HCEC 1CT (cell line): ENCODE measurements around the gene SRRM3.
"Not testable (repeated sequence)": the region's sequence is repeated elsewhere in the genome, so short reads cannot be mapped to it uniquely, and the experiment has no call there.

Experiments used
- DNase-seq: peaks from one replicate; pipeline ENCODE4 v3.0.0-alpha.2; 2017

Gene SRRM3

DNA sequence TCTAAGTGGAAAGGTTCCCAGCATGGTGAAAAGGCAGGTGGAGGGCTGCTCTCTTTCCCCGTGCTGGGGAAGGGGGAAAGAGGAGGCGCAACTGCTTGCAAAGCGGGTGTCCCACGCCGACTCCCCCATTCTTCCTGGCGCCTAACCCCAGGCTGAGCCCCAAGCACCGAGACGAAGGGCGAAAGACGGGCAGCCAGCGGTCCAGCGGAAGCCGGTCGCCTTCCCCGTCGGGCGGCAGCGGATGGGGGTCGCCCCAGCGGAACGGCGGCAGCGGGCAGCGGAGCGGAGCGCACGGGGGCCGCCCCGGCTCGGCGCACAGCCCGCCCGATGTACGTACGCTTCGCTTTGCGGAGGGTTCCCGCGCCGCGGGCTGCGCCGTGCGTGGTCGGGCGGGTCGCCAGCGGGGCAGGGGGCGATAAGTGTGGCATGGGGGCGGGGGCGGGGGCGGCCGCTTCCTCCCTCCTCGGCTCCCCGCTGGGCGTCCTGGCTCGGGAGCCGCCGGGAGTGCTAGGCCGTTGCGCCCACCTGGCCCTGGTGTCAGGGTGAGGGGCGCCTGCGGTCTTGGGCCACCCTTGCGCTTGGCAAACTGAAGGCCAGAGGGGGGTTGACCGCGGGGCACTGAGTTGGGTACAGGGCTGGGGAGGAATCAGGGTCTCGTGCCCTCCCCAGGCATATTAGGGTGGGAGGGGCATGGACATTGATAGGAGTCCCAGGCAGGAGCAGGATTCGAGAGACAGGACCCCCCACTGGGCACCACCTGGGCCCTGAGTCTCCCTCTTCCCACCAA, 65.6 kb downstream of the SRRM3 start:
- DNase-seq, result no peak

DNA sequence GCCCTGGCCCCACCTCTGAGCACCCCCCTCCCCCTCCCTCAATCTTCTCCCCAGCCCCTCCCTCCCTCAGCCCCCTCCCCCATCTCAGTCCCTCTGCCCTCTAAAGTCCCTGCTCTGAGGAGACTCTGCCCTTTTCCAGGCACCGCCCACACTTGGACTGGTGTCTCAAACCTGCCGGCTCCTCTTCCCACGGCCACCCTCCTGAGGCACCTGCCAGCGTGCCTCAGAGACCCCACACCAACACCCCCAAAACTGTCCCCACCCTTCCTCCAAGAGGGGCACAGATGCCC, 66.1 kb downstream of the SRRM3 start:
- no peak for DNase-seq

DNA sequence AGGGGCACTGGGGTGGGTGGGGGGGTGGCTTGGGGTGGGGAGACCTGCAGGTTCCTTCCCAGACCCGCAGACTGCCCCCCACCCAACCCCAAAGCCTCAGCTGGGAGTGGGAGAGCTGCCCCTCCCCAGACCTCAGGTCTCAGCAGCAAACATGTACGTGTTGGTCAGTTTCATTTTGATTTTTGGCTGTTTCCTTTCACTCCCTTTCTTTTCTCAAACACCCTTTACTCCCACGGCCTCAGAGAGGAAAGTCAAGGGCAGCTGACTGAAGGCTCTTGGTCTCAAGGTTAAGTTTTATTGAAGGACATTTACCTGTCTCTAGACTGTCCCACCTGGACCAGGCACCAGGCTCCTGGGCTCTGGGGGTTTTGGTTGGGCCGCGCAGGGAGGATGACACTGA, 66.7 kb downstream of the SRRM3 start:
- DNase-seq, result no peak

DNA sequence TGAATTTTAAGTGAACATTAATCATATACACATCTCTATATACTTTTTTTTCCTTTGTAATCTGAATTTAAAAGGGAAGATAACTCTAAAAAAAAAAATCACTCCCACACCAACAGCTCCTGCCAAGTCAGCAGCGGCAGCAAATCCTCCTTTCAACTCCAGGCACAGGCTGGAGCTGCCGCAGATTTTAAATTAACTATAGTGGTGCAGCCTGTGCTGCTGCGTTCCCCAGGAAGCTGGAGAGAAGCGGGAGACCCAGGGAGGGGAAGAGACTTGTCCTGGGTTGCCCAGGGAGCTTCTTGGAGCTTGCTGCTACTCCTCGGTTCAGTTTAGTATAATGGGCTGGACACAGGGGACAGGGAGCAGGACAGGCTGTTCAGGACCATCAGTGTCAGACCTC, 68.2 kb downstream of the SRRM3 start:
- no peak for DNase-seq

DNA sequence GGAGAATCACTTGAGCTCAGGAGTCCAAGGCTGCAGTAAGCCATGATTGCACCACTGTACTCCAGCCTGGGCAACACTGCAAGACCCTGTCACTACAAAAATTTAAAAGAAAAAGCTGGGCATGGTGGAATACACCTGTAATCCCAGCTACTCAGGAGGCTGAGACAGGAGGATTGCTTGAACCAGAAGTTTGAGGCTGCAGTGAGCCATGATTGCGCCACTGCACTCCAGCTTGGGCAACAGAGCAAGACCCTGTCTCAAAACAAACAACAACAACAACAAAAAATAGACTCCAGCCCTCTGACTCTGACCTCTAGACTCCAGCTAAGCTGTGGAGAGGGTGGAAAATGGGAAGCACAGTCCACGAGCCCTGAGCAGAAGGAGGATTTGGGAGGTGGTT, 69.7 kb downstream of the SRRM3 start:
- DNase-seq, result not testable (repeated sequence)

DNA sequence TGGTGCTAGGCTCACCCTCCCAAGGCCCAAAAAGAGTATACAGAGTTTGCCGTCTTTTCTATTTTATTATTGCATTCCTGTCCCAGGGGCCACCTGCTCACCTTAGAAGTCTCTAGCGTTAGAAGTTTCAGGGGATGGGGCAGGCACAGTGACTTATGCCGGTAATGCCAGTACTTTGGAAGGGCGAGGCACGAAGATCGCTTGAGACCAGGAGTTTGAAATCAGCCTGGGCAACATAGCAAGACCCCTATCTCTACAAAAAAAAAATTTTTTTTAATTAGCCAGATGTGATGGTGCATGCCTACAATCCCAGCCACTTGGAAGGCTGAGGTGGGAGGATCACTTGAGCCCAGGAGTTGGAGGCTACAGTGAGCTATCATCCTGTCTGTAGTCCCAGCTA, 70.4 kb downstream of the SRRM3 start:
- no peak for DNase-seq

DNA sequence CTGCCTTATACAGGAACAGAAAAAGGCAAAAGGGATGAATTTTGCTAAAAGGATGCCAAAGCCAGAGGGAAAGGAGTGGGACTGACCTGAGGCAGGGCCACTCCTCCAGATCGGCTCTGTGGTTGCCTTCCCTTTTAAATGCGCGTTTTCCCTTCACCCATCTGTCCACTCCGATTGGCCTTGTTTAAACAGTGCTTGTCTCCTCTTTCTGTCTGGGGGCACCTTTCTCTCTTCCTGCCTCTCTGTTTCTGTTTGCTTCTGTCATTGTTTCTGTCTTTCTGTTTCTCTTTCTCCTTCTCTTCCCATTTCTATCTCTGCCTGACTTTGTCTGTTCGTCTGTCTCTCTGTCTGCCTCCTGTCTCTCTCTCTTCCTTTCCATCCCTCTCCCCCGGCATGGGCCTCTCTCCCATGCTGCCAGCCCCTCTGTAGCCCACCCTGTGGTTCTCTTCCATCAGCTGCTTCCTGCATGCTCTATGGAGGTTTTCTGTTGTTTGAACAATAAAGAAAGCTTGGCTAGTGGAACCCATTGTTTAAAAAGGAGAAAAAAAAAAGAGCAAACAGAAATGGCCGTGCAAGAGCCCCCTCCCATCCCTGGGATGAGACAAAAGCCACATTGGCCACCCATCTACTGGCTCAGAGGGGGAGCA, 71.3 kb downstream of the SRRM3 start:
- no peak for DNase-seq

DNA sequence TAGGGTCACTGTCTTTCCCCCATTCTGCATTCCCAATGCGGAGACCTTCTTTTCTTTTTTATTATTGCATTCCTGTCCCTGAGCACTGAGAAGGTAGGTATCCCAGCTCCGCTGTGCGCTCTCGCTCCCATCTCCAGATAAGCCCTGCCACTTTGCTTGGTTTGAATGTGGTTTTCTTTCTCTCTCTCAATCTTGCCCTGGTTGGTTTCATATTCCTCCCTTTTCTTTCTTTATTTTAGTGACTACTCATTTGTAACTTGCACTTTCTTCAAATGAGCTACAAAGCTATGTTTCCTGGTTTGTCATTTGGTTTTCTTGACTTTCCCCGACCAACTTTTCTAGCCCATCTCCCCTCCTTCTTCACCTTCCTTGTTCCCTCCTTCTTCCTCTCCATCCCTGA, 71.8 kb downstream of the SRRM3 start:
- no peak for DNase-seq

DNA sequence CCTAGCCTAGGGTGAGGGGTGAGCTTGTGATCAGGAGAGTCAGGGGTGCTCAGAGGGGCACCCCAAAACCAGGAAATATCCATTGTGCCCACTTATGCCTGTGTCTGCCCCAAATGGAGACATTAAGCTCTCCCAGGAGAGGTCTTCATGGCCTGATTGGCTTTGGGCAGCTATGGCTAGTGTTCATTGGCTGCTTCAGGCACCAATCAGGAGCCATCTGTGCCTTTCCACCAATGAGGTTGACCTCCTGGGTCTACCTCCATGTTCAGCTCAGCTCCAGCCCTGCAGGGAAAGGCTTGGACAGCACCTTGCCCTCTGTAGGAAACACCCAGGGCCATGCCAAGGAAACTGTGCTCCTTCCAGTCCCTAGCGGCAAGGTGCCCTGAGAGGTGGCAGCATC, 76.8 kb downstream of the SRRM3 start:
- peak; percentile 25 for DNase-seq

DNA sequence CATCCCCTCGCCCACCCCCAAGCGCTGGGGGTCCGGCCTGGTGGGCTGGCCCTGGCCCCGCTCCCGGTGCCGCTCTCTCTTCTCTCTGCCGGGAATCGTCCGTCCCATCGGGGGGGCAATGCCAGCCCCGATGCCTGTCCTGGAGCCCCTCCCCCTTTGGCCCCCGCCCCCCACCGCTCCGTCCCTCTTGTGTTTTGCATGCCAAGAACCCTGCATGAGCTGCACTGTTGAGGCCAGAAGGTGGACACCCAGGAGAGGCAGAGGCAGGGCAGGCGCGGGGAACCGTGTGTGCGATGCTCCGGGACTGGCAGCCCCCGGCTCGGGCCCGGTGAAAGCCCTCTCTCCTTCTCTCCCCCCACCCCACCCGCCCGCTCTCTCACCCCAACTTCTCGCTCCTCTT, 78.7 kb downstream of the SRRM3 start:
- no peak for DNase-seq

DNA sequence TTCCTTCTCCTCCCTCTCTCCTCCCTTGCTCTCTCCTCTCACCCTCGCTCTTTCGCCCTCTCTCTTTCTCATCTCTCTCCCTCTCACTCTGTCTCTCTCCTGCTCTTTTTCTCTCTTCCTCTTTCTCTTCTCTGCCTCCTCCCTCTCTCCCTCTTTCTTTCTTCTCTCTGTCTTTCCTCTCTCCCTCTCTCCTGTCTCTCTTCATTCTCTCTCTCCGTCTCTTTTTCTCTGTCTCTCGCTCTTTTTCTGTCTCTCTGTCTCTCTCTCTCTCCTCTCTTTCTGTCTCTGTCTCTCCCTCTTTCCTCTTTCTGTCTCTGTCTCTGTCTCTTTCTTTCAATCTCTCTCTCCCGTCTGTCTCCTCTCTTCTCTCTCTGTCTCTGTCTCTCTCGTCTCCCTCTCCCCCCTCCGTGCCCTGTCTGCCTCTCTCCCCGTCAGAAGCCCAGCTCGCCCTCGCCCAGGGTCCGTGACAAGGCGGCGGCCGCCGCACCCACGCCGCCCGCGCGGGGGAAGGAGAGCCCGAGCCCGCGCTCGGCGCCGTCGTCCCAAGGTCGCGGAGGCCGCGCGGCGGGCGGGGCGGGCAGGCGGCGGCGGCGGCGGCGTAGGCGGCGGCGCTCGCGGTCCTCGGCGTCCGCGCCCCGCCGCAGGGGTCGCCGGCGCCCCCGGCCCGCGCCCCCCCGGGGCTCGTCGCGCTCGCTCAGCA, 79.5 kb downstream of the SRRM3 start:
- DNase-seq, result no peak

DNA sequence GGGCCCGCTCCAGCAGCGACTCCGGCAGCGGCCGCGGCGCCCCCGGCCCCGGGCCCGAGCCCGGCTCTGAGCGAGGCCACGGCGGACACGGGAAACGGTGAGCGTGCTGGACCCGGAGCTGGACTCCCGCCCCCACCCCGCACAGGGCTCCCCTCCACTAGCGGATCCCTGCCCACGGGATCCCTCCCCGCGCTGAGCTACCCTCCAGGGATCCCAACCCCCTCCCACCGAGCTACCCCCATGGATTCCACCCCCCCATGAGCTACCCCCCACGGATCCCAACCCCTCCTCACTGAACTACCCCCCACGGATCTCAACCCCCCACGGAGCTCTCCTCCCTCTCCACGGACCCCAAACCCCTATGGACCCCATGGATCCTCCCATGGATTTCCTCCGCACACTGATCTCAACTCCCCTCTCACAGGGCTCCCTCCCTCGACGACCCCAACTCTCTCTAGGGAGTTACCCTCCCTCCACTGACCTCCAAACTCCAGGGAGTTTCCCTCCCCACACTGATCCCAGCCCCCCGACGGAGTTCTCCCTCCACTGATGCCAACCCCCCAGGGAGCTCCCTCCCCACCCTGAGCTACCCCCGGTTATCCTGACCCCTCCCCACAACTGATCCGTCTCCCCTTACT, 80.1 kb downstream of the SRRM3 start:
- no peak for DNase-seq

DNA sequence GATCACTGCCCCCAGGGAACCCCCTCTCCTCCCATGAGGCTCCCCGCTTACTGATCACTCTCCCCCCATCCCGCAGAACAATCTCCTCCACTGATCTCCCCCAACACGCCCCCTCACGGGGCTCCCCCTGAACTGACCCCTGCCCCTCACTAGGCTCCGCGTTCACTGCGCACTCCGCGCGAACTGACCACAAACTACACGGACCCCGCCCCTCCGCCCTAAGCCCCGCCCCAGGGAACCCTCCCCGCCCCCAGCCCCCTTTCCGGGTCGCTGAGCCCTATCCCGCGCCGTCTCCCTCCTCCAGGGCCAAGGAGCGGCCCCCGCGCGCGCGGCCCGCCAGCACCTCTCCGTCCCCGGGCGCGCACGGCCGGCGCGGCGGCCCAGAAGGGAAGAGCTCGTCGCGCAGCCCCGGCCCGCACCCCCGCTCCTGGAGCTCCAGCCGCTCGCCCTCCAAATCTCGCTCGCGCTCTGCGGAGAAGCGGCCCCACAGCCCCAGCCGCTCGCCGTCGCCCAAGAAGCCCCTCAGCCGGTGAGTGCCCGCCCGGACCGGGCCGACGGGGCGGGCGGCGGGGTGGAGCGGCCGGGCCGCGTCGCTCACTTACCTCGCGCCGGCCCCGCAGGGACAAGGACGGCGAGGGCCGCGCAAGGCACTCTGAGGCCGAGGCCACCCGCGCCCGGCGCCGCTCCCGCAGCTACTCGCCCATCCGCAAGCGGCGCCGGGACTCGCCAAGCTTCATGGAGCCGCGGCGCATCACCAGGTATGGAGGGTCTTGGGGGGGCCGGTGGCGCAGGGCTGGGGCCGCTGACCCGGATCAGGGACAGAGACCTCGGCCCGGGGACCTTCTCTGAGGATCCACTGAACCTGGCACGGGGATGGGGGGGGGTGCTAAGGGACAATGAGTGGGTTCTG, 80.9 kb downstream of the SRRM3 start:
- no peak for DNase-seq

DNA sequence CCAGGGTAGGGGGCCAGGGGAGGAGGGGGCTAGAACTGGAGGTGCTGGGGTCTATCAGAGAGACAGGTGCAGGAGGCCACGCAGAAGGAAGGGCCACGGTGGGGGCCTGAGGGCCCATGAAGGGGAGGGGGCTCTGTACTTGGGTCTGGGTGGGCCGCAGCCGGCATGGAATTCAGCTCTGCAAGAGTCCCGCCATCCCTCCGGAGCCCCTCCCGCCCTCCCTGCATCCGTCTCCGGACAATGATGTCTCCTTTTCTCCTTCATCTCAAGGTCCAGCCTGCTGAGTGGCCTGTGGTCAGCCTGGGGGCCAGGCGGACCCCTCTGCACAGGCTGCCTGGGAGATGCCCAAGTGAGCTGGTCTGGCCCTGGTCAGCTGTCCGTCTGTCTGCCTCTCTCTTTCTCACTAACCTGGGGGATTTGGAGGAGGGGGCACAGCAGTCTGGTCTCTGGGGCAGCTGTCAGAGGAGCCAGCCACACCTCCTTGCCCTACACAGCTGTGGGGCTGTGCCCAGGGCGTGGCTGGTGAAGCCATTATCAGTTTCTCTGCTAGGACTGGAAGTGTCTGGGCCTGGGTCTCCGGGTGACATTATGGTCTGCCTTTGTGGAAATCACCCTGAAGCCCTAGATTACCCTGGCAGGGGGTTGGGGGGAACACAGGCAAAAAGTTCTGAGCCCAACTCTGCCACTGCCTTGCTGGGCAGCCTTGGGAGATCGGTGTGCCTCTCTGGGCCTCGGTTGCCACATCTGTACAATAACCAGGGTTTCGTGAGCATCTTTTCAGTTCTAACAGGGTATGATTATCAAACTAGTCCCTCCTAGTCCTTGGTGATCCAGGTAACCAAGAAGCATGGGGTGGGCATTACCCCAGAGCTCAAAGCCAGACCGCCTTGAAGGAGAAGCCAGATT, 81.8 kb downstream of the SRRM3 start:
- no peak for DNase-seq

DNA sequence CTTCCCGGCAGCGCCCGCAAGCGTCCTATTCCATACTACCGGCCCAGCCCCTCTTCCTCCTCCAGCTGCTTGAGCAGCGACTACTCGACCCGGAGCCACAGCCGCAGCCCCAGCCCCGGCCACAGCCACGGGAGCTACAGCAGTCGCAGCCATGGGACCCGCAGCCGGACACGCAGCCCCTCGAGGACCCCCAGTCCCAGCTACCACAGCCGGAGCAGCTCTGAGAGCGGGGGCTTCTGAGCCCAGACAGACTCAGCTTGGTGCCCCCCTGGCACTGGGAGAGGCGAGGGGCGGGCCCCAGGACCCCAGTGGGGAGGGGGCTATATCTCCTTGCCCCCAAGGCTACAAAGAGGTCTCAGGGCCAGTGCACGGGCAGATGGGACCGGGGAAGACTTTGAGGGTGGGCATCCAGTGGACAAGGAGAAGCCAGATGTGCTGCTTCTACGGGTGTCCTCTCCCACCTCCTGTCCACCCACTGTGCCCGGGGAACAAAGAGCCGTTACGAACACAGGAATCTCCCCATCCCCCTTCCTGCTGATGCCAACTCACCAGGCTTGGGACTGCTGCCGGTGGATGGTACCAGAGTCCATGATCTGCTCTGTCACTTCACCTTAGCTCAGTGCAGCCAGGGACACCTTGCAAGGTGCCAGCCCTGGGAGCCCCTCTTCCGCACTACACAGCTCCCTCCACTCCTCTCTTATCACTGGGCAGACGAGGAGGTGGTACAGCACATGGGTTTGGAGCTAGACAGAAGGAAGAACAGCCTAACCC, 84.1 kb downstream of the SRRM3 start:
- no peak for DNase-seq

DNA sequence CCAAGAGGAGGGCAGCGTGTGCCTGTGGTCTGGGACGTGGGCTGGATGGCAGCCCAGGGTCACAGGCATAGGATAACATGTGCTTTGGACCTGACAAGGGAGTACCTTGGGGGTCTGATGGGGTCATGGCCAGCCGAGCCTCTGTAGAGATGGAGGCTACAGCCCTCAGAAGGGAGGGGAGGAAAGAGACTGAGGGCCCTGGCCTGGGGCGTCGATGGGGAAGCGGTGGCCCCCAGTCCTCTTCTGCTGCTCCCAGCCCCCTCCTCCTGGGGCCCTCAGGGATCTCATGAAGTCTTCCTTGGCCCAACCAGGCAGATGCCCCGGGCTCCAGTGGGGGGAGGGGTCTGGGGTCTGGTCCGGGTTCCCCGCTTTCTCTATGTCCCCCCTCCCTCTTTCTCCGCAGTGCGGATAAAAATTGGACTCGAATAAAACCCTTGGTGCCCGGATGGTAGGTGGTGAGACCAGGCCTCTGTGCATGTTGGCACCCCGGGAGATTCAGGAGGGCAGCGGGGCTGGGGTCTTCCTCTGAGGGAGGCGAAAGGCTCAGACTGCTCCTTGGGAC, 85.2 kb downstream of the SRRM3 start:
- no peak for DNase-seq

DNA sequence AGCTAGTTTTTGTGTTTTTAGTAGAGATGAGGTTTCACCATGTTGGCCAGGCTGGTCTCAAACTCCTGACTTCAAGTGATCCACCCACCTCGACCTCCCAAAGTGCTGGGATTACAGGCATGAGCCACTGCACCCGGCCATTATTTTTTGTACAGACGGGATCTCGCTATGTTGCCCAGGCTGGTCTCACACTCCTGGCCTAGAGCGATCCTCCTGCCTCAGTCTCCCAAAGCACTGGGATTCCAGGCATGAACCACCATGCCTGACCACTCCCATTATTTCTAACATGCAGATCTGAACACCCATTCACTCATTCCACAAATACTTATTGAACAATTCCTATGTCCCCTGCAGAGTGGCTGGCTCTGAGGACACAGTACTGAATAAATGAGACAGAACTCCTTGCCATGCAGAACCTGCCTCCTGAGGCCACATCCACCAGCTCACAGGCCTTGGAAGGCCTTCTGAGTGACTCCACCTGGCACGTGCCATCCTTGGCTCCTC, 89.2 kb downstream of the SRRM3 start:
- DNase-seq, result not testable (repeated sequence)

DNA sequence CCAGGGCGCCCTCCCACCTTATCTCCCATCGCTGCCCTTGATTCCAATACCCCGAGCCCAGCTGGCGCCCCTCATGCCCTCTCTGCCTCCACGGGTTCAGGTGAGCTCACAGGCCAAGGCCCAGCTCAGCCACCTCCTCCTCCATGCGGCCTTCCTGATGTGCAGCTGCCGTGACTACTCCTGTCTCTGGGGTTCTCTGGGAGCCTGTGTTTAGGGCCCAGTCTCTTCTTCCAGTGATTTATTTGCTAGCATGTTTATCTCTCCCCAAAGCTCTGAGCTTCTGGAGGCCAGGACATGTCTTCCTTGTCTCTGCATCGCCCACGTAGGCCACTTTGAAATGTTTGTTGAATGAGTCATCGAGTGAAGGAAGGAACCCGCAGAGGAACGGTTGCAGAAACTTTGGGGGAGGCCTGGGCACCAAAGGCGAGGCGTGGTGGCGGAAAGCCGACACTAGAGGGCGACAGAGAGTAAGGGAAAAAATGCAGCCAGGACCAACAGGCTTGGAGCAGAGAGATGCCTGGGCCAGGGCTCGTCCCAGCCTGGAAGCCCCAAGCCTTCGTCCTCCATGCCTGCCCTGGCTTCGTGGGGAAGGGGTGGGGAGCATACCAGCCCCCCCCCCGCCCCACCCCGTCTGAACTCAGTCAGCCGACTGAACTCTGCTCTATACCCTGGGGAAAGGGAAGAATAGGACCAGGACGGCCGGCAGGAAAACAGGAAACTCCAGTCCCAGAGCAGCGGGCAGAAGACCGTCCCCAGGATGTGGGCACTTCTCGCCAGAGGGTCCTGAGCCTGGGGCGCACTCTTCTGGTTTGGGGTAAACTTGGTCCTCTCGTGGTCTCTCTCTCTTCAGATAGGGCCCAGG, 89.9 kb downstream of the SRRM3 start:
- peak; percentile 95 for DNase-seq

DNA sequence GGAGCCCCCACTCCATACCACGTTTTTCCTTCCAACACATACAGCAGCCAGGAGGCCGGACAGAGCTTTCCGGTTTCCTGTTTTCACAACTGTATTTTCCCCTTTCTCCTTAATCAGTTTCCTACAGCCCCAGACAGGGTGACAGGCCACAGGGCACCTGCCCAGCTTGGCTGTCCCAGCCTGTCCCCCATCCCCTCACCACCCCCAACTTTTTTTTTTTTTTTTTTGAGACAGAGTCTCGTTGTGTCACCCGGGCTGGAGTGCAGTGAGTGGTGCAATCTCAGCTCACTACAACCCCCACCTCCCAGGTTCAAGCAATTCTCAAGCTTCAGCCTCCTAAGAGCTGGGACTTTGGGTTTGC, 90.5 kb downstream of the SRRM3 start:
- DNase-seq, result no peak
